PC-9 (cell line): ENCODE measurements around the gene BCL11B.

ENCODE experiments used
- CTCF ChIP-seq: fragments of 200-600 bp; sonication (generic); conservative IDR thresholded peaks from 2 replicates; pipeline ENCODE4 v1.6.1; 2017; ENCODE audit warnings: mixed run types, antibody characterized with exemption, mild to moderate bottlenecking, moderate library complexity
- EZH2 ChIP-seq: fragments of 200-600 bp; sonication (generic); IDR thresholded peaks from 2 replicates; pipeline ENCODE4 v1.8.0; 2017; ENCODE audit warnings: antibody characterized with exemption, low read depth

DNA sequence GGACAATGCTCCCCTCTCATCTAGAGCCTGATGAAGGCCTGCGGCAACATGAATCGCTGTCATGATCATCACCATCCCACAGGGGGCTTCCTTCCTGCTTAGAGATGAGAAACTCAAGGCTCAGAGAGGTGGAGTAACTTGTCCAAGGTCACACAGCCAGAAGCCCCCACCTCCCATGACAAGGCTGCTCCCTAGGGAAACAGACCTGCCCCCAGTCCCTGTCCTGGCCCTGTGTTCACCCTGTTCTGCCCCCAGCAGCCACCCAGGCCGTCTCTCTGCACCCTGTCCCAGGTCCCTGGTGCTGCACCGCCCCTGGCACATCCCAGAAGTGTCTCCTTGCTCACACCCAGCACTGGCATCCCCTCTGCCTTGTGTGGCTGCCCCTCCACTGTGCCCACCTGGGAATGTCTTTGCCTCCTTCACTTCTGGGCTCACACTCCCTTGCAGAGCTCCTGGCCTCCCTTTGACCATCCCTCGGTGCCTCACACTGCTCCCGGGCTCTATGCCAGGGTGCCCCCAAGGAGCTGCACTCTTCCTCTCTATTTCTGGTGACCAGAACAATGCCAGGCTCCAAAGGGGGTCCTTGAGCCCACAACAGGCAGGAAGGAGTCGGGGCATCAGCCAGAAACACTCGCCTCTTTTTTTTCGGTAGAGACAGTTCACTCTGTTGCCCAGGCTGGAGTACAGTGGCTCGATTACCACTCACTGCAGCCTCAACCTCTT is 70.5 kb downstream of the BCL11B start:
- TF ChIP-seq CTCF = no peak
- TF ChIP-seq EZH2 = no peak
